Chondrocyte (in vitro differentiated cells): ENCODE measurements around the gene FBXL16. TPM values are rescaled to one million over a fixed set of nuclear protein-coding genes. Genes with fewer than 3 reads are reported as not detected.
A peak's percentile ranks its signal among the peaks of the same experiment; 100 is the strongest.

ENCODE experiments used
- DNase-seq: peaks from one replicate; pipeline ENCODE4 v3.0.0; 2021; ENCODE audit warnings: mixed read lengths, low spot score
- H3K27ac Mint-ChIP-seq: one replicate; pipeline ENCODE4 v1.8.0; 2021; ENCODE audit warnings: mild to moderate bottlenecking, moderate library complexity, mixed read lengths; ENCODE audit not compliant: unreplicated experiment
- H3K27me3 Mint-ChIP-seq: 2 replicates; pipeline ENCODE4 v1.8.0; 2021; ENCODE audit warnings: low read depth, mixed read lengths
- H3K36me3 Mint-ChIP-seq: 2 replicates; pipeline ENCODE4 v1.8.0; 2021; ENCODE audit warnings: low read depth, mixed read lengths
- H3K4me1 Mint-ChIP-seq: 2 replicates; pipeline ENCODE4 v1.8.0; 2021; ENCODE audit warnings: low read depth, mild to moderate bottlenecking, mixed read lengths
- H3K4me3 Mint-ChIP-seq: one replicate; pipeline ENCODE4 v1.8.0; 2021; ENCODE audit warnings: mild to moderate bottlenecking, moderate library complexity, mixed read lengths; ENCODE audit not compliant: unreplicated experiment
- H3K9me3 Mint-ChIP-seq: 2 replicates; pipeline ENCODE4 v1.8.0; 2021; ENCODE audit warnings: low read depth, mixed read lengths
- CTCF ChIP-seq: fragments of 200-600 bp; sonication (generic); IDR thresholded peaks from 2 replicates; pipeline ENCODE4 v1.5.0; 2021; ENCODE audit warnings: antibody characterized with exemption, mild to moderate bottlenecking, moderate library complexity
- total RNA-seq: library from RNA; stranded (reverse); gene quantifications from 3 replicates; pipeline ENCODE4 v1.2.1, GENCODE V29; 2021

The FBXL16 gene
- total RNA-seq, 1 donor from 2014 or later: 0.87 TPM

GRCh38 chr16:739560-740458, 34.2 kb upstream of the FBXL16 start:
- no peaks in the 10 kb centered on the region for H3K9me3 Mint-ChIP-seq
- no peak for DNase-seq
- no peak for TF ChIP-seq CTCF
- peak overlapping the region; percentile 41 for H3K27ac Mint-ChIP-seq
- peaks cover 8% of the 10 kb centered on the region for H3K36me3 Mint-ChIP-seq
- peak overlapping the region; percentile 75 for H3K4me3 Mint-ChIP-seq
- H3K27me3 Mint-ChIP-seq: no peaks in the 10 kb centered on the region
- peaks cover 13% of the 10 kb centered on the region for H3K4me1 Mint-ChIP-seq

DNA sequence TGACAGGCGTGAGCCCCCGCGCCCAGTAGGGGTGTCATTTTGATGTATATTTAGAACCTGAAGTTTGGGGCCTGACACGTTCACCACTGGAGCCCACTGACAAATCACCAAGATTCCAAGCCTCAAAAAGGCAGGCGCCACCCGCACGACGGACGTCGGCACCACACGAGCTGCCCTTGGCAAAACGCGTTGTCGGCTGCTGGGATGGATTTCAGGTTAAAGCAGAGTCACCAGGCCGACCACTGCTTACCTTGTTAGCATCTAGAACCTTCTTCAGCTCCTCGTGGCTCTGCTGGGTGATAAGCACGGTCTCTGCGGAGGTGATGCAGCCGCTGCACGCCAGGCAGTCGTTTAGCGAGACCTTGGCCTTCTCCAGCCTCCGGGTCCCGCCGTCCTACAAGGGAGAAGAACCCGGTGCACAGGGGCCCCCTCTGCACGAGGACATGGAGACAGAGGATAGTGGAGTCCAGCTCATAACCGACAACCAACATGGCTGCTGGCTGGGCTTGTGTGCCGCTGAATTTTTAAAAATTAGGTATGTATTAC, 31.4 kb upstream of the FBXL16 start:
- Mint-ChIP-seq H3K9me3 (no peaks in the 10 kb centered on the region), H3K4me3 (no peak overlapping the region), H3K27me3 (no peaks in the 10 kb centered on the region), H3K4me1 (peaks cover 13% of the 10 kb centered on the region), H3K27ac (no peak overlapping the region), H3K36me3 (peaks cover 8% of the 10 kb centered on the region)
- TF ChIP-seq CTCF: no peak
- DNase-seq: peak; percentile 76

DNA sequence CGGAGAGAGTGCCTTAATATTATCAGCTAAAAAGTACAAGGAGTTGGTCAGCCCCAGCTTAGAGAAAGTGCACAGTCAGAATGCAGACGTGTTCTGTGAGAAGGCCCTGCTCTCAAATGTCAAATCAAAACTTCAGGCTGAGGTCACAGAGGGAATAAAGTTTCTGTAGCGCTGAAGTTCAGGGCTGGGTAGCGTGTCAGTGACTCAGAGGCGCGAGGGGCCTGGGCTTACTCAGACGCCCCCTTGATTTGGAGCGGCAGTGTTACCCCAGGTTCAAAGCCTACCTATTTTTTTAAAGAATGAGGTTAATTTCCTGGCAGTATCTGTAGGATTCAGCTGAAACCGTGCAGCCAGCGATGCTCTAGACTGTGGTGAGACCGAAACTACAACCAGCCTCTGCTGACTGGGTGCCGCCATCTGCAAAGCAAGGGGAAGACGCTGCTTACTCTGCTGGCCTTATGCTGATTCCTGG, 30.4 kb upstream of the FBXL16 start:
- H3K4me3 Mint-ChIP-seq: no peak overlapping the region
- H3K36me3 Mint-ChIP-seq: peaks cover 8% of the 10 kb centered on the region
- H3K9me3 Mint-ChIP-seq: no peaks in the 10 kb centered on the region
- H3K4me1 Mint-ChIP-seq: peaks cover 13% of the 10 kb centered on the region
- TF ChIP-seq CTCF: no peak
- H3K27me3 Mint-ChIP-seq: no peaks in the 10 kb centered on the region
- no peak for DNase-seq
- H3K27ac Mint-ChIP-seq: no peak overlapping the region

DNA sequence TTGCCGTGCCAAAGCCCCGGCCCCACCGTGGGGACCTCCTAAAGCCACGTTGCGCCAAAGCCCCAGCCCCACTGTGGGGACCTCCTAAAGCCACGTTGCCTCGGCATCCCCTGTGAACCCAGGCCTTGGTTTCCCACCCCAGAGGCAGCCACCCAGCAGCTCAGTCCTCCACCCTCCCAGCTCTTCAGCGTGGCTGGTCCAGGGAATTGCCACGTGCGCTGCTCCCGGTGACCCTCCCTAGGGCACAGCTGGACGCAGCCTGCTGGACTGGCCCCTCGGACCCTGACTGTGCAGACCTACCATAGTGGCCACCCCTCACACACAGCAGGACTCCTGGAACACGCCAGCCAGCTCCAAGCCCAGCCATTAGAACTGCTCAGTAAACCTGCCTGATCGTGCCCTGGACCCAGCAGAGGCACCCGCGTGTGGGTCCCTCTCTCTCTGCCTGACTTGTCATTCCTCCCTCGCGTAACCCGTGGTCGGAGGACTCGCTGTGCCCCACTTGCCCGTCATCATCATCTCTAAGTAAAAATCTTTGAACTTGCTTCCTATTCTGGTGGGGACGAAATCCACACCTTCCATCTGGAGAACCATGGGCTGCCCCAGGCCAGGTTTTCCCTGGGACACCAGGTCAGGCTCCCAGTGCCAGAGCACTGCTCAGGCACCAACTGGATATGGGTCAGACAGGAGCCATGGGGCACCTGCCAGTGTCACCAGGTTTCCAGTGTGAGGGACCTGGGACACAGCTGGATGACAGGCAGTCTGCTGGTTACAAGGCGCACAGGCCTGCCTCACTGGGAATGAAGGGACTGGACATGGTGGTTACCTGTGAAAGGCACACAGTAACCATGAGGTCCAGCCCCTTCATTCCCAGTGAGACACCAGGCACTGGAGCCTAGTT, 29.6 kb upstream of the FBXL16 start:
- no peak overlapping the region for H3K4me3 Mint-ChIP-seq
- H3K36me3 Mint-ChIP-seq: peaks cover 8% of the 10 kb centered on the region
- peaks cover 13% of the 10 kb centered on the region for H3K4me1 Mint-ChIP-seq
- H3K9me3 Mint-ChIP-seq: no peaks in the 10 kb centered on the region
- no peak for TF ChIP-seq CTCF
- peak; percentile 72 for DNase-seq
- H3K27ac Mint-ChIP-seq: no peak overlapping the region
- H3K27me3 Mint-ChIP-seq: no peaks in the 10 kb centered on the region
